HepG2 (cell line): ENCODE results near the gene ANKRD27. TPM values are rescaled to one million over a fixed set of nuclear protein-coding genes. Genes with fewer than 3 reads are reported as not detected.

ENCODE experiments used
- ATAC-seq: fragments of 200-7000 bp; cut with Tn5 transposase; 3 replicates; pipeline ENCODE4 v1.9.1; 2020; ENCODE audit warnings: mild to moderate bottlenecking, moderate library complexity
- BruUV-seq: library from RNA; stranded (reverse); fragments of 400-500 nt; replicated peaks from 2 replicates; lab custom pipeline; 2021; lab: Mats Ljungman, UMichigan
- CTCF ChIA-PET: fragments of 300-600 bp; formaldehyde crosslinking; extraction: SDS; loops from one replicate; lab custom pipeline; 2021; ENCODE audit warnings: low total read pairs, inconsistent platforms, low intra/inter-chr PET ratio; lab: Yijun Ruan, JAX
- POLR2A ChIA-PET: fragments of 350-600 bp; sonication (Branson Sonifier 250); formaldehyde crosslinking; loops from one replicate; lab custom pipeline; 2020; ENCODE audit warnings: antibody characterized with exemption, inconsistent platforms; lab: Yijun Ruan, JAX
- DNase-seq: peaks from one replicate; pipeline ENCODE4 v3.0.0-alpha.2; 2015; ENCODE audit warnings: low spot score
- FAIRE-seq: peaks from 3 replicates; lab custom pipeline; 2011; peaks lifted over from hg19 to GRCh38; lab: Jason Lieb, UNC
- H2AFZ ChIP-seq: one replicate; pipeline ENCODE4 v1.6.1; 2011; ENCODE audit warnings: low read length, inconsistent platforms
- H3K27ac ChIP-seq: fragments of 300-600 bp; 3 replicates; pipeline ENCODE4 v1.8.0; 2011; ENCODE audit warnings: mixed run types, mild to moderate bottlenecking, mixed read lengths, low read length, inconsistent platforms; ENCODE audit not compliant: insufficient read depth; ENCODE audit errors: extremely low read length
- H3K27me3 ChIP-seq, 2 experiments: fragments of 200-600 bp in 1 of 2; 2 replicates in 1 of 2; 3 replicates in 1 of 2; pipeline versions ENCODE4 v1.6.0 to v1.8.0; 2011; ENCODE audit warnings: low read length in 2 of 2, mild to moderate bottlenecking in 2 of 2, moderate library complexity in 2 of 2, inconsistent platforms in 1 of 2; ENCODE audit not compliant: insufficient read depth in 2 of 2, control insufficient read depth in 1 of 2
- H3K36me3 ChIP-seq, 2 experiments: fragments of 200-600 bp in 1 of 2; replicated peaks in 1 of 2; 2 replicates in 1 of 2; 3 replicates in 1 of 2; pipeline versions ENCODE4 v1.5.1 to v1.8.0; 2011; ENCODE audit warnings: low read length in 2 of 2, inconsistent platforms in 1 of 2; ENCODE audit not compliant: insufficient read depth in 2 of 2, control insufficient read depth in 1 of 2
- H3K4me1 ChIP-seq: 2 replicates; pipeline ENCODE4 v1.5.1; 2012; ENCODE audit warnings: low read length, inconsistent platforms; ENCODE audit not compliant: insufficient read depth
- H3K4me2 ChIP-seq: 2 replicates; pipeline ENCODE4 v1.6.0; 2011; ENCODE audit warnings: low read depth, low read length, inconsistent platforms
- H3K4me3 ChIP-seq, 3 experiments: fragments of 200-600 bp in 1 of 3; sonication (generic), shearing (Covaris generic) in 1 of 3; replicated peaks in 1 of 3; 2 replicates each; pipeline ENCODE4 v1.5.1; 2011 to 2016; ENCODE audit warnings: low read length in 3 of 3, inconsistent platforms in 2 of 3, low read depth in 2 of 3, mild to moderate bottlenecking in 2 of 3, control low read depth in 1 of 3, mixed read lengths in 1 of 3; ENCODE audit not compliant: insufficient read depth in 1 of 3
- H3K79me2 ChIP-seq: one replicate; pipeline ENCODE4 v1.6.1; 2011; ENCODE audit warnings: low read length, inconsistent platforms; ENCODE audit not compliant: insufficient read depth
- H3K9ac ChIP-seq: 2 replicates; pipeline ENCODE4 v1.6.0; 2011; ENCODE audit warnings: mild to moderate bottlenecking, low read depth, low read length, inconsistent platforms; ENCODE audit not compliant: insufficient read depth
- H3K9me3 ChIP-seq: 2 replicates; pipeline ENCODE4 v1.5.1; 2012; ENCODE audit warnings: mild to moderate bottlenecking, low read length
- H4K20me1 ChIP-seq: 2 replicates; pipeline ENCODE4 v1.6.0; 2011; ENCODE audit warnings: inconsistent platforms, mild to moderate bottlenecking, low read length, moderate library complexity; ENCODE audit not compliant: insufficient read depth
- ADNP ChIP-seq: sonication (generic); formaldehyde crosslinking; IDR thresholded peaks from 2 replicates; pipeline ENCODE4 v1.4.0; 2020; ENCODE audit warnings: missing genetic modification reagents
- ARID2 ChIP-seq: sonication (generic); formaldehyde crosslinking; IDR thresholded peaks from 2 replicates; pipeline ENCODE4 v1.8.1; 2022; ENCODE audit warnings: mild to moderate bottlenecking, missing genetic modification reagents, borderline replicate concordance
- DR1 ChIP-seq: sonication (generic); formaldehyde crosslinking; IDR thresholded peaks from 2 replicates; pipeline ENCODE4 v1.8.0; 2021; ENCODE audit warnings: mild to moderate bottlenecking, missing genetic modification reagents, inconsistent platforms
- NFATC3 ChIP-seq: sonication (generic); formaldehyde crosslinking; IDR thresholded peaks from 2 replicates; pipeline ENCODE4 v1.5.1; 2020; ENCODE audit warnings: mild to moderate bottlenecking, missing genetic modification reagents
- SALL1 ChIP-seq: sonication (generic); formaldehyde crosslinking; IDR thresholded peaks from 2 replicates; pipeline ENCODE4 v1.8.0; 2022; ENCODE audit warnings: mild to moderate bottlenecking, missing genetic modification reagents
- SIN3A ChIP-seq: IDR thresholded peaks from 2 replicates; pipeline ENCODE4 v1.6.1; 2011; ENCODE audit warnings: low read depth, mild to moderate bottlenecking, control low read depth, low read length, borderline replicate concordance
- SMARCC2 ChIP-seq: fragments of 450-650 bp; IDR thresholded peaks from 2 replicates; pipeline ENCODE4 v1.6.1; 2017; ENCODE audit warnings: antibody characterized with exemption, mild to moderate bottlenecking
- THAP11 ChIP-seq: IDR thresholded peaks from 2 replicates; pipeline ENCODE4 v1.6.1; 2016; ENCODE audit warnings: missing biosample characterization, missing genetic modification reagents
- ZNF10 ChIP-seq: sonication (generic); formaldehyde crosslinking; IDR thresholded peaks from 2 replicates; pipeline ENCODE4 v1.4.0; 2020; ENCODE audit warnings: mild to moderate bottlenecking, low read depth, missing genetic modification reagents, borderline replicate concordance
- ZNF143 ChIP-seq: sonication (generic); formaldehyde crosslinking; IDR thresholded peaks from 2 replicates; pipeline ENCODE4 v1.4.0; 2020; ENCODE audit warnings: missing genetic modification reagents
- ZNF747 ChIP-seq: sonication (generic); formaldehyde crosslinking; IDR thresholded peaks from 2 replicates; pipeline ENCODE4 v1.8.1; 2023; ENCODE audit warnings: missing genetic modification reagents, mild to moderate bottlenecking, borderline replicate concordance
- ZSCAN20 ChIP-seq: sonication (generic); formaldehyde crosslinking; IDR thresholded peaks from 2 replicates; pipeline ENCODE4 v1.4.0; 2020; ENCODE audit warnings: missing genetic modification reagents, mild to moderate bottlenecking, borderline replicate concordance
- WGBS: methylation state at CpG from one replicate; pipeline ENCODE4 v1.1.6; 2017; ENCODE audit warnings: low lambda C conversion rate; 5-methylcytosine and 5-hydroxymethylcytosine counted together
- in situ Hi-C: cut with HindIII; loops from 2 replicates; pipeline ENCODE4 v1.10.0; 2017; ENCODE audit warnings: low pct_unique_long_range_greater_than_20kb; ENCODE audit not compliant: extremely low pct_ligation_motif_present
- intact Hi-C: fragments of 100-400 bp; cut with micrococcal nuclease; formaldehyde crosslinking; loops from one replicate; pipeline ENCODE4 v1.10.0; 2022; ENCODE audit not compliant: unreplicated experiment
- polyA plus RNA-seq, 8 experiments: library from polyadenylated mRNA; depleted of rRNA in 3 of 8; stranded (reverse) in 7 of 8; unstranded in 1 of 8; fragments of >200 nt; fragmentation: Illumina TruSeq in 4 of 8; extraction: Trizol in 4 of 8; gene quantifications; 2 replicates each; pipeline versions ENCODE4 v1.2.1 to v1.2.3, GENCODE V29; 2011 to 2016; ENCODE audit warnings: low read depth in 4 of 8, missing spikeins in 1 of 8, mixed read lengths in 1 of 8; ENCODE audit not compliant: insufficient read depth in 1 of 8
- total RNA-seq, 5 experiments: library from RNA; depleted of rRNA; stranded (reverse); fragments of >200 nt; fragmentation: Illumina TruSeq; extraction: Trizol; gene quantifications; 2 replicates each; pipeline ENCODE4 v1.2.3, GENCODE V29; 2016; ENCODE audit warnings: low read depth in 1 of 5
- TF ChIP-seq, protein P1 (sequence below): IDR thresholded peaks from 2 replicates; pipeline ENCODE4 v1.6.1; 2012; ENCODE audit warnings: low read depth, low read length, improper control_type of control experiment
- TF ChIP-seq, protein P2 (sequence below): sonication (generic); formaldehyde crosslinking; IDR thresholded peaks from 2 replicates; pipeline ENCODE4 v1.4.0; 2020; ENCODE audit warnings: mild to moderate bottlenecking, missing genetic modification reagents
- TF ChIP-seq, protein P3 (sequence below): sonication (generic); IDR thresholded peaks from 2 replicates; pipeline ENCODE4 v1.6.1; 2016; ENCODE audit warnings: low read depth, borderline replicate concordance

The ANKRD27 gene
- total and polyA plus RNA-seq, 2 of the 13 experiments (the other 11 are each of a cell fraction or from before 2014, with no cell fraction given) = 22.2 to 23.7 TPM

DNA sequence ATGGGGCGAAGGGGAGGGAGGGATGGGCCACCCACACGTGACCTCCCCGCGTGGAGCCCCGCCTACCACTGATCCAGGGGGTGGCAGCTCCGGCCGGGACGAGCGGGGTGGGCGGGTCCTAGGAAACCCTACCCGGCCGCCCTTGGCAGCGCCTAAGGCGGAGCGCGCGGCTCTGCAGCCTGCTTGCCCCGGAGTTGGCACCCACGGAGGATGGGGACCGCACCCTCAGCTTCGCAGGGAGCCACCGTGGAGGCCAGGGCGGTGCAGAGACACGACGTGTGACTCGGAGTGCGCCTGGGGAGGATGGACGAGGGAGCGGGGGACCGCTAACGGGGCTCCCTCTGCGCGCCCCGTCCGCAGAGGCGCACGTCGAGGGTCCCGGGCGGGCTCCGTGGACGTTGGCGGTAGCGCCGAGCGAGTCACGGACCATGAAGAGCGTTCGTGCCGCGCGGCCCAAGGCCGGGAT is 773 bp upstream of the ANKRD27 start, which contains the start of gene RGS9BP (continued):
- TF ChIP-seq, protein P1, sequence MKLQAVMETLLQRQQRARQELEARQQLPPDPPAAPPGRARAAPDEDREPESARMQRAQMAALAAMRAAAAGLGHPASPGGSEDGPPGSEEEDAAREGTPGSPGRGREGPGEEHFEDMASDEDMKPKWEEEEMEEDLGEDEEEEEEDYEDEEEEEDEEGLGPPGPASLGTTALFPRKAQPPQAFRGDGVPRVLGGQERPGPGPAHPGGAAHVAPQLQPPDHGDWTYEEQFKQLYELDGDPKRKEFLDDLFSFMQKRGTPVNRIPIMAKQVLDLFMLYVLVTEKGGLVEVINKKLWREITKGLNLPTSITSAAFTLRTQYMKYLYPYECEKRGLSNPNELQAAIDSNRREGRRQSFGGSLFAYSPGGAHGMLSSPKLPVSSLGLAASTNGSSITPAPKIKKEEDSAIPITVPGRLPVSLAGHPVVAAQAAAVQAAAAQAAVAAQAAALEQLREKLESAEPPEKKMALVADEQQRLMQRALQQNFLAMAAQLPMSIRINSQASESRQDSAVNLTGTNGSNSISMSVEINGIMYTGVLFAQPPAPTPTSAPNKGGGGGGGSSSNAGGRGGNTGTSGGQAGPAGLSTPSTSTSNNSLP = no peak
- TF ChIP-seq ADNP (CRISPR knock-in tag) = no peak
- TF ChIP-seq SMARCC2 = no peak
- no peak for TF ChIP-seq THAP11 (CRISPR knock-in tag)
- peak; percentile 50; the same call in 1 of the 2 replicates for TF ChIP-seq ARID2 (CRISPR knock-in tag)
- TF ChIP-seq DR1 (CRISPR knock-in tag) = no peak
- no peak for TF ChIP-seq SALL1 (CRISPR knock-in tag)

DNA sequence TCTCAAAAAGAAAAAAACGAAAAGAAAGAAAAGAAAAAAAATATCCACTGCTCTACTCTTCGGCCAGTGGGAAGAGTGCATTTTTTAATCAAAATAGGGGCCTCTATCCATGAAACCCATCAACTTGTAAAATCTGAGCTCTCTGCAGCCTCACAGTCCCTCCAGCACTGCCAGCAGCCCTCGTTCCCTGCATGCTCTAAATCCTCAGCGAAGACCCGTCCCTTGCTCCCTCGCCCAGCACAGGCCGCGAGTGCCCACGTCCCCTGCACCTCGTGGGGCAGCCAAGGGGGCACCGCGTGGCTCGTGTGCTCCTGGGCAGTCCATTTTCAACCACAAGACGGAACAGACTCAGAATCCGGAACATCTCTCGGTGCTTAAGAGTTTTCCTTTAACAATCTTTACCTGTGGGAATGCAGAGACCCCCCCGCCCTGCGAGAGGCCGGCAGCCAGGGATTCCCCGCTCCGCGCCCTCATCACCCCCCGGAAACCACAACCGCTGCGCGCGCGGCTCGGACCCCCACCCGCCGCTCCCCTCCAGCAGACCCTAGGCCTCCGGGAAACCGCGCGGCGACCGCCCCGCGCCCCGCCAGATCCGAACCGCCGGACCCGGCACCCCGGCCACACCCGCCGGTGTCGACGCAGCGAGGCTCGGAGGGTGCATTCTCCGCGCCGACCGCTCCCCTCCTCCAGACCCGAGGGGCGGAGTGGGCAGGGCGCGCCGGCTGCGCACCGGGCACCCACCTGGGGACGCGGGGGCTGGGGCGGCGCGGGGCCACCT is 638 bp downstream of the ANKRD27 start:
- in situ Hi-C loops (no loop called here), intact Hi-C loops (no loop called here)
- Histone ChIP-seq H3K9ac (peak overlapping the region; percentile 65), H3K9me3 (no peaks in the 10 kb centered on the region), H3K27me3 (peaks cover 3 to 15% of the 10 kb centered on the region in 2 experiments; a peak in 4 of 5 replicates), H3K4me2 (peak overlapping the region; percentile 94), H3K36me3 (no peaks in the 10 kb centered on the region), H4K20me1 (peaks cover 29% of the 10 kb centered on the region), H3K4me3 (peak overlapping the region; percentile 74 to 88 (median 85)), H3K79me2 (peaks cover 31% of the 10 kb centered on the region), H2AFZ (no peak overlapping the region), H3K27ac (no peak overlapping the region), H3K4me1 (peaks cover 72% of the 10 kb centered on the region)
- DNase-seq (no peak), FAIRE-seq (no peak), ATAC-seq (no peak)
- CTCF ChIA-PET = no interaction called here
- BruUV-seq = TSS peak; percentile 59
- POLR2A ChIA-PET = interaction anchor here (0.8 to 2.3 kb wide), 6 partner anchors 9 to 269 kb away, joined by 3 to 21 read pairs (median 4); partner anchors contain the start of genes DPY19L3 and NUDT19
- 6% methylated on average over 16 of the region's 67 CpGs for WGBS
- TF ChIP-seq, protein P2, sequence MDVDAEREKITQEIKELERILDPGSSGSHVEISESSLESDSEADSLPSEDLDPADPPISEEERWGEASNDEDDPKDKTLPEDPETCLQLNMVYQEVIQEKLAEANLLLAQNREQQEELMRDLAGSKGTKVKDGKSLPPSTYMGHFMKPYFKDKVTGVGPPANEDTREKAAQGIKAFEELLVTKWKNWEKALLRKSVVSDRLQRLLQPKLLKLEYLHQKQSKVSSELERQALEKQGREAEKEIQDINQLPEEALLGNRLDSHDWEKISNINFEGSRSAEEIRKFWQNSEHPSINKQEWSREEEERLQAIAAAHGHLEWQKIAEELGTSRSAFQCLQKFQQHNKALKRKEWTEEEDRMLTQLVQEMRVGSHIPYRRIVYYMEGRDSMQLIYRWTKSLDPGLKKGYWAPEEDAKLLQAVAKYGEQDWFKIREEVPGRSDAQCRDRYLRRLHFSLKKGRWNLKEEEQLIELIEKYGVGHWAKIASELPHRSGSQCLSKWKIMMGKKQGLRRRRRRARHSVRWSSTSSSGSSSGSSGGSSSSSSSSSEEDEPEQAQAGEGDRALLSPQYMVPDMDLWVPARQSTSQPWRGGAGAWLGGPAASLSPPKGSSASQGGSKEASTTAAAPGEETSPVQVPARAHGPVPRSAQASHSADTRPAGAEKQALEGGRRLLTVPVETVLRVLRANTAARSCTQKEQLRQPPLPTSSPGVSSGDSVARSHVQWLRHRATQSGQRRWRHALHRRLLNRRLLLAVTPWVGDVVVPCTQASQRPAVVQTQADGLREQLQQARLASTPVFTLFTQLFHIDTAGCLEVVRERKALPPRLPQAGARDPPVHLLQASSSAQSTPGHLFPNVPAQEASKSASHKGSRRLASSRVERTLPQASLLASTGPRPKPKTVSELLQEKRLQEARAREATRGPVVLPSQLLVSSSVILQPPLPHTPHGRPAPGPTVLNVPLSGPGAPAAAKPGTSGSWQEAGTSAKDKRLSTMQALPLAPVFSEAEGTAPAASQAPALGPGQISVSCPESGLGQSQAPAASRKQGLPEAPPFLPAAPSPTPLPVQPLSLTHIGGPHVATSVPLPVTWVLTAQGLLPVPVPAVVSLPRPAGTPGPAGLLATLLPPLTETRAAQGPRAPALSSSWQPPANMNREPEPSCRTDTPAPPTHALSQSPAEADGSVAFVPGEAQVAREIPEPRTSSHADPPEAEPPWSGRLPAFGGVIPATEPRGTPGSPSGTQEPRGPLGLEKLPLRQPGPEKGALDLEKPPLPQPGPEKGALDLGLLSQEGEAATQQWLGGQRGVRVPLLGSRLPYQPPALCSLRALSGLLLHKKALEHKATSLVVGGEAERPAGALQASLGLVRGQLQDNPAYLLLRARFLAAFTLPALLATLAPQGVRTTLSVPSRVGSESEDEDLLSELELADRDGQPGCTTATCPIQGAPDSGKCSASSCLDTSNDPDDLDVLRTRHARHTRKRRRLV (CRISPR knock-in tag) = no peak
- TF ChIP-seq ZNF10 (CRISPR knock-in tag) = no peak
- 0 out of 2 replicates have a peak, but pooled peaks have one; percentile 23 for TF ChIP-seq ZNF747
- no peak; the same call in 1 of the 2 replicates for TF ChIP-seq SIN3A
- no peak for TF ChIP-seq ZSCAN20 (CRISPR knock-in tag)
- TF ChIP-seq, protein P3, sequence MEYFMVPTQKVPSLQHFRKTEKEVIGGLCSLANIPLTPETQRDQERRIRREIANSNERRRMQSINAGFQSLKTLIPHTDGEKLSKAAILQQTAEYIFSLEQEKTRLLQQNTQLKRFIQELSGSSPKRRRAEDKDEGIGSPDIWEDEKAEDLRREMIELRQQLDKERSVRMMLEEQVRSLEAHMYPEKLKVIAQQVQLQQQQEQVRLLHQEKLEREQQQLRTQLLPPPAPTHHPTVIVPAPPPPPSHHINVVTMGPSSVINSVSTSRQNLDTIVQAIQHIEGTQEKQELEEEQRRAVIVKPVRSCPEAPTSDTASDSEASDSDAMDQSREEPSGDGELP = no peak
- TF ChIP-seq NFATC3 = no peak
- TF ChIP-seq ZNF143 (CRISPR knock-in tag) = no peak
